Mesothelial cell of epicardium (in vitro differentiated cells): ENCODE results near the gene ARHGAP22. TPM values are rescaled to one million over a fixed set of nuclear protein-coding genes. Genes with fewer than 3 reads are reported as not detected.
A peak's percentile ranks its signal among the peaks of the same experiment; 100 is the strongest.

ENCODE experiments used
- DNase-seq, 2 experiments: peaks; one replicate each; pipeline ENCODE4 v3.0.0; 2021; ENCODE audit warnings: low spot score in 2 of 2; ENCODE audit not compliant: unreplicated experiment in 2 of 2
- H3K27ac Mint-ChIP-seq: 2 replicates; pipeline ENCODE4 v1.8.0; 2021; ENCODE audit warnings: mixed read lengths
- H3K27me3 Mint-ChIP-seq: 2 replicates; pipeline ENCODE4 v1.8.0; 2021; ENCODE audit warnings: low read depth, mixed read lengths
- H3K36me3 Mint-ChIP-seq: 2 replicates; pipeline ENCODE4 v1.8.0; 2021; ENCODE audit warnings: mixed read lengths
- H3K4me1 Mint-ChIP-seq: 2 replicates; pipeline ENCODE4 v1.8.0; 2021; ENCODE audit warnings: mixed read lengths
- H3K4me3 Mint-ChIP-seq: 2 replicates; pipeline ENCODE4 v1.8.0; 2021; ENCODE audit warnings: mild to moderate bottlenecking, moderate library complexity, mixed read lengths
- H3K9me3 Mint-ChIP-seq: 2 replicates; pipeline ENCODE4 v1.8.0; 2021; ENCODE audit warnings: mixed read lengths
- total RNA-seq: library from RNA; stranded (reverse); gene quantifications from 3 replicates; pipeline ENCODE4 v1.2.1, GENCODE V29; 2021
- TF ChIP-seq, protein P1 (sequence below): fragments of 200-600 bp; sonication (generic); IDR thresholded peaks from one replicate; pipeline ENCODE4 v1.5.0; 2021; ENCODE audit warnings: antibody characterized with exemption; ENCODE audit not compliant: unreplicated experiment

Gene ARHGAP22
- total RNA-seq, 1 donor from 2014 or later, result 2.9 TPM

GRCh38 chr10:48490946-48491345, 113.9 kb downstream of the ARHGAP22 start:
- Mint-ChIP-seq H3K27me3 (no peaks in the 10 kb centered on the region), H3K9me3 (peaks cover 9% of the 10 kb centered on the region), H3K4me1 (peaks cover 11% of the 10 kb centered on the region), H3K36me3 (no peaks in the 10 kb centered on the region), H3K27ac (no peak overlapping the region), H3K4me3 (no peak overlapping the region)
- no peak for DNase-seq
- TF ChIP-seq, protein P1, sequence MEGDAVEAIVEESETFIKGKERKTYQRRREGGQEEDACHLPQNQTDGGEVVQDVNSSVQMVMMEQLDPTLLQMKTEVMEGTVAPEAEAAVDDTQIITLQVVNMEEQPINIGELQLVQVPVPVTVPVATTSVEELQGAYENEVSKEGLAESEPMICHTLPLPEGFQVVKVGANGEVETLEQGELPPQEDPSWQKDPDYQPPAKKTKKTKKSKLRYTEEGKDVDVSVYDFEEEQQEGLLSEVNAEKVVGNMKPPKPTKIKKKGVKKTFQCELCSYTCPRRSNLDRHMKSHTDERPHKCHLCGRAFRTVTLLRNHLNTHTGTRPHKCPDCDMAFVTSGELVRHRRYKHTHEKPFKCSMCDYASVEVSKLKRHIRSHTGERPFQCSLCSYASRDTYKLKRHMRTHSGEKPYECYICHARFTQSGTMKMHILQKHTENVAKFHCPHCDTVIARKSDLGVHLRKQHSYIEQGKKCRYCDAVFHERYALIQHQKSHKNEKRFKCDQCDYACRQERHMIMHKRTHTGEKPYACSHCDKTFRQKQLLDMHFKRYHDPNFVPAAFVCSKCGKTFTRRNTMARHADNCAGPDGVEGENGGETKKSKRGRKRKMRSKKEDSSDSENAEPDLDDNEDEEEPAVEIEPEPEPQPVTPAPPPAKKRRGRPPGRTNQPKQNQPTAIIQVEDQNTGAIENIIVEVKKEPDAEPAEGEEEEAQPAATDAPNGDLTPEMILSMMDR, result no peak

GRCh38 chr10:48490571-48490940, 114.3 kb downstream of the ARHGAP22 start:
- peak in 1 of 2 experiments; percentile 8 for DNase-seq
- Mint-ChIP-seq H3K4me3 (no peak overlapping the region), H3K9me3 (peaks cover 9% of the 10 kb centered on the region), H3K4me1 (peaks cover 15% of the 10 kb centered on the region), H3K27ac (no peak overlapping the region), H3K36me3 (no peaks in the 10 kb centered on the region), H3K27me3 (no peaks in the 10 kb centered on the region)
- TF ChIP-seq, protein P1, result no peak

DNA sequence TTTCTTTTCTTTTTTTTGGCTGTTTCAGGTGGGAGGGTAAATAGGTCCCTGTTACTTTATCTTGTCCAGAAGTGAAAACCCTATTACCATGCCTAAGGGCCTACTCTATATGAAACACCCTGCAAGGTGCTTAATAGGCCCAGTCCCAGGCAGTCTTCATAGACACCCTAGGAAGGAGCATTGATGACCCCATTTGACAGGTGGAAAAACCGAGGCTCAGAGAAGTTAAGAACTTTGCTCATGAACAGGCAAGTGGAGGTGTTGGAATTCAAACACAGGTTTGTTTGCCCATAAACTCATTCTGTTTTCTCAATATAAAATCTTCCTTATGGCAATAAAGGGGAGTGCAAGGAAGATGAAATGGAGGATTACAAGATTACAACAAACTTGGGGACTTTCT, 115.8 kb downstream of the ARHGAP22 start:
- DNase-seq, result no peak
- Mint-ChIP-seq H3K36me3 (no peaks in the 10 kb centered on the region), H3K9me3 (peaks cover 9% of the 10 kb centered on the region), H3K4me1 (peaks cover 10% of the 10 kb centered on the region), H3K4me3 (no peak overlapping the region), H3K27ac (no peak overlapping the region), H3K27me3 (no peaks in the 10 kb centered on the region)
- TF ChIP-seq, protein P1, result no peak

GRCh38 chr10:48487244-48487643, 117.6 kb downstream of the ARHGAP22 start:
- H3K4me3 Mint-ChIP-seq, result no peak overlapping the region
- H3K27ac Mint-ChIP-seq, result no peak overlapping the region

GRCh38 chr10:48485711-48486110, 119.2 kb downstream of the ARHGAP22 start:
- TF ChIP-seq, protein P1, result no peak
- Mint-ChIP-seq H3K9me3 (peaks cover 9% of the 10 kb centered on the region), H3K4me3 (no peak overlapping the region), H3K36me3 (no peaks in the 10 kb centered on the region), H3K27me3 (no peaks in the 10 kb centered on the region), H3K27ac (no peak overlapping the region), H3K4me1 (peaks cover 5% of the 10 kb centered on the region)
- DNase-seq, result no peak

More at GRCh38 chr10:48487244-48487643, 117.6 kb downstream of the ARHGAP22 start:
- Mint-ChIP-seq H3K36me3 (no peaks in the 10 kb centered on the region), H3K9me3 (peaks cover 9% of the 10 kb centered on the region), H3K27me3 (no peaks in the 10 kb centered on the region), H3K4me1 (peaks cover 5% of the 10 kb centered on the region)
- TF ChIP-seq, protein P1, result no peak
- no peak for DNase-seq

DNA sequence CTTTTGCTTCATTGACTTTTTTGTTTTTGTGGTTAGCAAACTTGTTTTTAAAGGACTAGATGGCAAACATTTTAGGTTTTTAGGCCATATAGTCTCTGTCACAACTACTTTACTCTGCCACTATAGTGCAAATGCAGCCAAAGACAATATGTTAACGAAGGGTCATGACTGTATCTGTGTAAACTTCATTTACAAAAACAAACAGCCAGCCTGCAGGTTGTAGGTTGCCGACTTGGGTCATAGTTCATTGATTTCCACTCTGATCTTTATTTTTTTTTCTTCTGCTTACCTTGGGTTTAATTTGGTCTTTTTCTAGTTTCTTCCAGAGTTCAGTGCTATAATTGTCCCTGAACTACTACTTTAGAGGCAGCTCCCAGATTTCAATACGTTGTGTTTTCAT, 120.0 kb downstream of the ARHGAP22 start:
- peaks cover 9% of the 10 kb centered on the region for H3K9me3 Mint-ChIP-seq
- H3K36me3 Mint-ChIP-seq, result no peaks in the 10 kb centered on the region
- no peak for DNase-seq
- H3K4me1 Mint-ChIP-seq, result peaks cover 7% of the 10 kb centered on the region
- H3K27ac Mint-ChIP-seq, result no peak overlapping the region
- TF ChIP-seq, protein P1, result no peak
- H3K27me3 Mint-ChIP-seq, result no peaks in the 10 kb centered on the region
- no peak overlapping the region for H3K4me3 Mint-ChIP-seq
